Activated CD4-positive, alpha-beta T cell treated with anti-CD3 and anti-CD28 coated beads, Interleukin-2, amount 10 ng/mL, durations not matched to agents 24 days and 14 days (primary cell): ENCODE measurements around the gene KPTN. TPM values are rescaled to one million over a fixed set of nuclear protein-coding genes. Genes with fewer than 3 reads are reported as not detected.

Experiments used
- DNase-seq: peaks from one replicate; pipeline ENCODE4 v3.0.0; 2022
- H3K27ac Mint-ChIP-seq: one replicate; pipeline ENCODE4 v1.8.0; 2022; ENCODE audit warnings: mild to moderate bottlenecking, mixed read lengths
- H3K27me3 Mint-ChIP-seq: one replicate; pipeline ENCODE4 v1.8.0; 2022; ENCODE audit warnings: mixed read lengths
- H3K36me3 Mint-ChIP-seq: one replicate; pipeline ENCODE4 v1.8.0; 2022; ENCODE audit warnings: low read depth, mild to moderate bottlenecking, mixed read lengths
- H3K4me1 Mint-ChIP-seq: one replicate; pipeline ENCODE4 v1.8.0; 2021; ENCODE audit warnings: mixed read lengths
- H3K4me3 Mint-ChIP-seq: one replicate; pipeline ENCODE4 v1.8.0; 2022; ENCODE audit warnings: mild to moderate bottlenecking, moderate library complexity, mixed read lengths
- H3K9me3 Mint-ChIP-seq: one replicate; pipeline ENCODE4 v1.8.0; 2021; ENCODE audit warnings: mixed read lengths
- intact Hi-C: fragments of 100-400 bp; cut with micrococcal nuclease; formaldehyde crosslinking; loops from one replicate; pipeline ENCODE4 v1.15.1; 2023
- total RNA-seq: library from RNA; stranded (reverse); gene quantifications from 2 replicates; pipeline ENCODE4 v1.2.3, GENCODE V29; 2022

KPTN gene
- total RNA-seq, 1 donor from 2014 or later = 12.2 TPM

DNA sequence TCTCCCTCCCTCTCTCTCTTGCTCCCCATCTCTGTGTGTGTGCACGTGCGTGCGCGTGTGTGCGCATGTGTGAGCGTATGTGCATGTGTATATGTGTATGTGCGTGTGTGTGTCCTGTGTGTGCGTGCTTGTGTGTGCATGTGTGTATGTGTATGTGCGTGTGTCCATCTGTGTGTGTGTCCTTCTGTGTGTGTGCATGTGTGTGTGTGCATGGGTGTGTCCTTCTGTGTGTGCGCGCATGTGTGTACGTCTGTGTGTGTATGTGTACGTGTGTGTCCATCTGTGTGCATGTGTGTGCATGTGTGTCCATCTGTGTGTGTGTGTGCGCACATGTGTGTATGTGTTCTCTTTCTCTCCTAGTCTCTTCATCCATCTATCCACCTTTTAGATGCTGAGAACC is 24.5 kb downstream of the KPTN start:
- Mint-ChIP-seq H3K4me1 (peaks cover 3% of the 10 kb centered on the region), H3K27ac (no peak overlapping the region), H3K9me3 (peaks cover 9% of the 10 kb centered on the region), H3K27me3 (peaks cover 22% of the 10 kb centered on the region), H3K36me3 (no peaks in the 10 kb centered on the region), H3K4me3 (no peak overlapping the region)
- DNase-seq = no peak
- intact Hi-C loops = no loop called here

DNA sequence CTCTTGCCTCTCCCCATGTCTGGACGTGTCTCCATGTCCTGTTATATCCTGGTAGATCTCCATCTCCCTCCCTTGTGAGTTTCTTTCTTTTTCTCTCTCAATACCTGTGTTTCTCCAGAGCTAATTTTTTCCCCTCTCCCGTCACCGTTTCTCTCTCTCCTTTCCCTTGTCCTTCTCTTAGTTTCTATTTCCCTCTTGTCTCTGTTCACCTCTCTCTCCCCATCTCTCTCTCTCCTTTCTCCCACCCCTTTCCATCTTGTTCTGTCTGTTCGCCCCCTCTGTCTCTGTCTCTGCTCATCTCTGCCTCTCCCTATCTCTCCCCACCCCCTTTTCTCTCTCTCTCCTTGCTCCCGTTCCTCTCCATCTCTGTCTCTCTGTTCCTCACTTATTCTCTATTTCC is 25.3 kb downstream of the KPTN start:
- Mint-ChIP-seq H3K27ac (no peak overlapping the region), H3K4me3 (no peak overlapping the region), H3K36me3 (no peaks in the 10 kb centered on the region), H3K4me1 (peaks cover 2% of the 10 kb centered on the region), H3K27me3 (peaks cover 26% of the 10 kb centered on the region), H3K9me3 (peaks cover 9% of the 10 kb centered on the region)
- intact Hi-C loops = no loop called here
- DNase-seq = no peak

DNA sequence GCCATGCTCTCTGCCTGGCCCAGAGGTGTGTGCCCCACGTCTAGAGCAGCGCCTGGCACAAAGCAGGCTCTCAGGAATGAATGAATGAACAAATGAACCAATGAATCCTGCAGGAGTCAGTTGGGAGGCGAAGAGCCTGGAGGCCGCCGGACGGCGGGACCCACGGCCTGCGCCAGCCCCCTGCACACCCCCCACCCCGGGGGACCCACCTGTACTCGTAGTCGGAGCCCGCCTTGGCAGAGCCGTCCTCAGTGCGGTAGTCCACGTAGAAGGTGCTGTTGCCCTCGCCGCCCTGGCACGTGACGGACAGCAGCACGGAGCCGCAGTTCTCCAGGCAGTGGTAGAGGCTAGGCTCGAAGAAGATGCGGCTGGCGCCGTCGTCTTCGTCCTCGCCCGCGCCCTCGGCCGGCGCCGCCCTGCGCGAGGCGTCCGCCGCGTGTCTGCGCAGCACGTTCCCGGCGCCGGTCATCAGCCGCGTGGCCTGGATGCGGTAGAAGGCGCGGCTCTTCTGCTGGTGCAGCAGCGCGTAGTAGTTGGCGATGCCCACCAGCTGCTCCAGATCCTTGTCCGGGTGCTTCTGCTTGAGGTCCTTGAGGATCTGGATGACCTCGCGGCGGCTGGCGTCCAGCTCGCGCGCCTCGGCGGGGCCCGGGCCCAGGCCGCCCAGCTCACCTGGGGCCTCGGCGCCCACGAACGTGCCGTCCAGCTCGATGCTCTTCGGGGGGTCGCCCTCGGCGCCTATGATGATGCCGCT is 27.1 kb downstream of the KPTN start:
- Mint-ChIP-seq H3K4me3 (no peak overlapping the region), H3K27ac (no peak overlapping the region), H3K27me3 (peaks cover 27% of the 10 kb centered on the region), H3K36me3 (no peaks in the 10 kb centered on the region), H3K4me1 (peaks cover 2% of the 10 kb centered on the region), H3K9me3 (peaks cover 9% of the 10 kb centered on the region)
- no peak for DNase-seq
- intact Hi-C loops = no loop called here

DNA sequence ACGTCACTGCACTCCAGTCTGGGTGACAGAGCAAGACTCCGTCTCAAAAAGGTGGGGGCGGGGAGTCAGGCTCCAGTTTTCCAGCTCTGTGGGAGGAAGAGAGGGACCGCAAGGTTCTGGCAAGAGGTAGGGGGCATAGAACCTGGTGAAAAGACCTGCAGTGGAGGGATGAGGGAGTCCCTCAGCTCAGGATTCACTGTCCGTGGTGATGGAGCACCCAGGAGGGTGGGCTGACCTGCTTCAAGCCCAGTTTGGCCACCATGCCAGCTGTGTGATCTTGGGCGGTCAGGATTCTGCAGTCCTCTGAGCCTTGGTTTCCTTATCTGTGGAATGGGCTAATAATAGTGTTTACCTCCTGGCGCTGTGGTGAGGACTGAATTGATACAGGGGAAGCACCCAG is 33.5 kb downstream of the KPTN start:
- H3K36me3 Mint-ChIP-seq = no peaks in the 10 kb centered on the region
- no peak for DNase-seq
- H3K4me1 Mint-ChIP-seq = peaks cover 19% of the 10 kb centered on the region
- H3K9me3 Mint-ChIP-seq = peaks cover 7% of the 10 kb centered on the region
- H3K4me3 Mint-ChIP-seq = no peak overlapping the region
- H3K27me3 Mint-ChIP-seq = peaks cover 60% of the 10 kb centered on the region
- intact Hi-C loops = no loop called here
- H3K27ac Mint-ChIP-seq = no peak overlapping the region

DNA sequence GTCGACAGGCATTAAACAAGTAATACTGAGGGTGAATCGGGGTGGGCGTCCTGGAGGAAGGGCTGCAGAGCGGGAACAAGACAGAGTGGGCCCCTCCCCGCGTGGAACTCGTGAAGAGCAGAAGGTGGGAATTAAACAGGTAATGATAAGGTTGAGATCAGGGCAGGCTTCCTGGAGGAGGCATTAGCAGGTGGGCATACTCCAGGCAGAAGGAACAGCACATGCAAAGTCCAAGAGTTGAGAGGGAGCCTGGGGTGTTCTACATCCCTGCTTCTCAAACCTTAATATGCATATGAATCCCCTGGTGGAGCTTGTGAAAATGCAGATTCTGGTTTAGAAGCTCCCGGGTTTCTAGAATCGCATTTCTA is 35.7 kb downstream of the KPTN start:
- Mint-ChIP-seq H3K27me3 (peaks cover 62% of the 10 kb centered on the region), H3K27ac (no peak overlapping the region), H3K36me3 (no peaks in the 10 kb centered on the region), H3K9me3 (peaks cover 5% of the 10 kb centered on the region), H3K4me1 (peaks cover 36% of the 10 kb centered on the region), H3K4me3 (no peak overlapping the region)
- no peak for DNase-seq
- intact Hi-C loops = no loop called here

DNA sequence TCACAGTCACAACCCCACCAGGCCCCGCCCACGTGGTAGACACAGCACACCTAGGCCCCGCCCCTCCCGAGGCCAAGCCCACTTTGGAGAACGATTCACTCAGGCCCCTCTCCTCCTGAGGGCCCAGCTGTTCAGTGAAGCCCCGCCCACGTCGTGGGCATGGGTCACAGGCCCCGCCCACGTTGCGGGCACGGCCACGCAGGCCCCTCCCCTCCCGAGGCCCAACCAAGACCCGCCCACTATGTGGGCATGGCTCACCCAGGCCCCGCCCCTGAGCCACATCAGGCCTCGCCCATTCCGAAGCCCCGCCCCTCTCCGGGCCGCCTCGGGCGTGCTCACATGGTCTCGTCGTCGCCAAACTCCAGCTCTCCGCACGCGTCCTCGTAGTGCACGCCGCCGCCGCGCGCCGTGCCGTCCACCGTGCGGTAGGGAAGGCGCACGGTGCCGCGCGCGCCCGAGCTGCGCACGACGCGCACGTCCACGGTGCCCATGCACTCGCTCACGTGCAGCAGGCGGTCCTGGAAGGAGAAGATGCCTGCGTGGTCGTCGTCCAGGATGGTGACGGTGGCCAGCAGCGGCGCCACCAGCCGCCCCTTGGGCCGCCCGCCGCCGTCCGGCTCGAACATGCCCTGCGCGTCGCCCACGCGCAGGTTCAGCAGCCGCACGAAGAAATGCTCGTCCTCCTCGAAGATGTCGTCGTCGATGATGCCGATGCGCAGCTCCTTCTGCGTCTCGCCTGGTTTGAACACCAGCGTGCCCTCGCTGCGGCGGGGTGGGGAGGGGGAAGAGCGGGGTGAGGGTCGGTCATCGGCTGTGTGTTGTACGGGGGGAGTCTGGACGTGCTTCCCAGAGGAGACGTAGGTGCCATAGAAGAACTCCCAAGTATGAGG is 36.3 kb downstream of the KPTN start:
- Mint-ChIP-seq H3K9me3 (peaks cover 5% of the 10 kb centered on the region), H3K36me3 (no peaks in the 10 kb centered on the region), H3K4me3 (peak overlapping the region; percentile 75), H3K4me1 (peaks cover 41% of the 10 kb centered on the region), H3K27me3 (peaks cover 68% of the 10 kb centered on the region), H3K27ac (peak overlapping the region; percentile 16)
- peak; percentile 92 for DNase-seq
- intact Hi-C loops = loop anchor here (1.0 kb wide), 1 partner anchor 19 kb away; no protein-coding TSS in a partner anchor

DNA sequence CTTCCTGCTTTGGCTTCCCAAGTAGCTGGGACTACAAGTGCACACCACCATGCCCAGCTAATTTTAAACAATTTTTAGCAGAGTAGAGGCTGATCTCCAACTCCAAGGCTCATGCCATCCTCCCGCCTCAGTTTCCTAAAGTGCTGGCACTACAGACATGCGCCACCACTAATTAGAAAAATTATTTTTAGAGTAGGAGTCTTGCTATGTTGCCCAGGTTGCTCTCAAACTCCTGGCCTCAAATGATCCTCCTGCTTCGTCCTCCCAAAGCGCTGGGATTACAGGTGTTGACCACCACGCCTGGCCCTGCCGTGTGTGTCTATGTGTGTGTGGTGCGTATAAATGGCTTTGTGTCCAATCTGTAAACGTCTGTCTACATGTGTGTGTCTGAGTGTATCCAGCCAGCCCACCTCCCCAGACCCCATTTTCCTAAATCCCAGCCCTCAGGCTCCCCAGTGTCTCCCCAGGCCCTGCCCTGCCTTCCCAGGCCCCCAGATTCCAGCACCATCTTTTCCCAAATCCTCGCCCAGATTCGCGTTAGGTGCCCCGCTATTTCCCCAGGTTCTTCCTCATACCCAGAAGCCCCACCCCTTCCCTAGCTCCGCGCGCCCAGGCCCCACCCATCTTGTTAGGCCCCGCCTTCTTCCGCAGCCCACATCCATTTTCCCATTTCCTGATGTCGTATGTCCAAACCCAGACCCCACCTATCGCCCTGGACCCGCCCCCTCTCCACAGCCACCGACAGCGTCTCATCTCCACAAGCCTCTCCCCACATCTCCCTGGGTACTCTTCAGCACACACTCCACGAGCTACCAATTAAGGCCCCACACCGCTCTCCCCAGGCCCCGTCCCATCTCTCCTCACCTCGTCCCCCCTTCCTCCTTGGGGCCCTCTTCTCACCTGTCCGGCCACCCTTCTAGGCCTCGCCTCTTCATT is 37.2 kb downstream of the KPTN start:
- Mint-ChIP-seq H3K27me3 (peaks cover 72% of the 10 kb centered on the region), H3K4me1 (peaks cover 41% of the 10 kb centered on the region), H3K36me3 (no peaks in the 10 kb centered on the region), H3K27ac (peak overlapping the region; percentile 35), H3K4me3 (peak overlapping the region; percentile 75), H3K9me3 (peaks cover 5% of the 10 kb centered on the region)
- intact Hi-C loops = loop anchor here (1.0 kb wide), 1 partner anchor 19 kb away; no protein-coding TSS in a partner anchor
- peak; percentile 82 for DNase-seq

DNA sequence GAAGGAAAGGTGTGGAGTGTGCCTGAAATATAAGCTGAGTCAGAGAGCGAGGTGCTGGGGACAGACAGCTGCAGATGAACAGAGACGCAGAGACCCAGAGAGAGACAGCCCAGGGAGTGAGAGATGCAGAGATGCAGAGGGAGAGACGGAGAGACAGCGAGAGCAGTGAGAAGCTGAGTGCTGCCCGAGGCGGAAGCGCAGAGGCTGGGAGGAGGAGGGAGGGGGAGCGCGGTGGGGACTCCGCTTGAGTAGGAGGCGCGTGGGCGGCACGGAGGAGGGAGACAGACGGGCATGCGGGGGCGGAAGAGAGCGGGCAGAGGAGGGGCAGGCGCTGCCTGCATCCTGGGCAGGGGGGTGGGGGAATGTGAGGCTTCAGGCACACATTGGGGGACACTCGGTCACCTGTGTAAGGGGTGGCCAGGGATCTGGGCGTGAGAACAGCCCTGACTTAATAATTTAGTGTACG is 38.0 kb downstream of the KPTN start:
- H3K4me3 Mint-ChIP-seq = peak overlapping the region; percentile 70
- intact Hi-C loops = no loop called here

DNA sequence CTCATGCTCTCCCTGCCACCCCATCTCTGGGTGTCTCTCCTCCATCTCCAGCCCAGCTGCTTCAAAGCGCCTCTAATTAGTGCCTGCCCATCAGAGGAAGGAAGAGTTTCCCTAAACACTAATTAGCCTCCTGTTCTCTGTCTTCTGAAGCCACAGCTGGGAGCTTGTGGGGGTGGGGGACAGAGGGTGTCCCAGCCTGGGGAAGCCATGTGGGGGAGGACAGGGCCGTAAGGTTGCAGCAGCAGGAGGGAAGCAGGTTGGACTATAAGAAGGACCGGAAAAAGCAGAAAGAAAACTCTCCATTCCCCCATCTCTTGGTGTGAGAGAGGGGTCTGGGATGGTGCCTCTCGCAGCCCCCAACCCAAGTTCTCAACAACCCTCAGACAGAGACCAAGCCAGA is 38.5 kb downstream of the KPTN start:
- DNase-seq = no peak
- Mint-ChIP-seq H3K4me3 (peak overlapping the region; percentile 70), H3K27ac (peak overlapping the region; percentile 27), H3K4me1 (peaks cover 41% of the 10 kb centered on the region), H3K27me3 (peaks cover 72% of the 10 kb centered on the region), H3K9me3 (peaks cover 5% of the 10 kb centered on the region), H3K36me3 (no peaks in the 10 kb centered on the region)
- intact Hi-C loops = no loop called here

More for the DNA sequence above, 38.0 kb downstream of the KPTN start:
- Mint-ChIP-seq H3K4me1 (peaks cover 41% of the 10 kb centered on the region), H3K27me3 (peaks cover 73% of the 10 kb centered on the region), H3K36me3 (no peaks in the 10 kb centered on the region), H3K9me3 (peaks cover 5% of the 10 kb centered on the region), H3K27ac (peak overlapping the region; percentile 27)
- DNase-seq = peak; percentile 90

DNA sequence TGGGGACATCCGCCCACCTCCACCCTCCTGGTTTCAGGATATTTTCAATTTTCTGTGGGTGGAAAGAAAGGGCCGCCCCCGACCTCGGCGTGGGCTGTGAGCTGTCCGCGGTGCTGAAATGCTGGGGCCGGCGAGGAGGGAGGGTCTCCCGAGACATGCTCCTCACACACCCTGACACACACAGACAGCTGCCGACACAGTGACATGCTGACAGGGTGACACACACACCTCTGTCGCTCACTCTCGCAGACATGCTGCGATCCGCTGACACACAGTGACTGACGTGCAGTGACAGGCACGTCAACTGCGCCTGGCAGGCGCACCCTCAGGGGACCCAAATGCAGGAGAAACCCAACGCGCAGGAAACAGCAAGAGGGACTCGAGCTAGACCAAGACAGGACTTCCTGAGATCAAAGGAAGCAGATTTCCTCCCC is 39.6 kb downstream of the KPTN start:
- Mint-ChIP-seq H3K36me3 (no peaks in the 10 kb centered on the region), H3K27me3 (peaks cover 66% of the 10 kb centered on the region), H3K9me3 (peaks cover 5% of the 10 kb centered on the region), H3K4me3 (peak overlapping the region; percentile 22), H3K4me1 (peaks cover 39% of the 10 kb centered on the region), H3K27ac (peak overlapping the region; percentile 43)
- intact Hi-C loops = no loop called here
- peak; percentile 85 for DNase-seq

DNA sequence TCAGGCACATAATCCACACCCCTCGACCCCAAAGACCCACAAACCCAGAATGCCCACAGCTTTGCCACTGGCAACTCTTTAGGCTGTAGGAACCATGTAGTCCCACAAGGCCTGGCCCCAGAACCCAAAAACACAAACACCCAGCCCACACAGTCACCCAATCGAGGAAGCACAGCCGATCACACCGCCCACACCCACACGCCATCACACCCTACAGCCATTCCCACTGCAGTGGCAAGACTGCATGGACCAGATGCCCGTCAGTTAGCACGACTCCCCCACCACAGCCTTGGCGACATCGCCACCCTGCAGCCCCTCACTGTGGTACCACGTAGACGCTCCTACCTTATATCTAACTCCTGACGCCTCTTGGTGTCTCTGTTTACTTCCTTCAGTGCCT is 40.7 kb downstream of the KPTN start:
- H3K9me3 Mint-ChIP-seq = peaks cover 5% of the 10 kb centered on the region
- H3K27me3 Mint-ChIP-seq = peaks cover 62% of the 10 kb centered on the region
- no peak overlapping the region for H3K4me3 Mint-ChIP-seq
- intact Hi-C loops = no loop called here
- H3K36me3 Mint-ChIP-seq = no peaks in the 10 kb centered on the region
- H3K27ac Mint-ChIP-seq = no peak overlapping the region
- no peak for DNase-seq
- H3K4me1 Mint-ChIP-seq = peaks cover 44% of the 10 kb centered on the region

DNA sequence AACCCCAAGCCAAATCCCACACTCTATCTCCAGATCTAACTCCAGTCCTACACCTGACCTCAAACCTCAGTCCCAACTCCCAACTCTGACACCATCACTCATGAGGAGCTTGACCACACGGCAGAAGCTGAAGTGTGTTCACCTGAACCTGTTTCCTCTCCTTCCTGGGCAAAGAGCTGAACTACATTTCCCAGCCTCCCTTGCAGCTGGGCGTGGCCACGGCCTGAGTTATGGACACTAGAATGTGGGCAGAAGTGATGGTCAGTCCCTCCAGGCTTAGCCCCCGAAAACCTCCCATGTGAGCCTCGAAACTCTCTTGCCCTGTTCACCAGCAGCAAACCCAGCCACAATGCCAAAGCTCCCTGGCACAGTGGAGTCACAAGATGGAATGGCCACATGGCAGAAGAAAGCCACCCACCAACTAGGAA is 45.2 kb downstream of the KPTN start:
- Mint-ChIP-seq H3K27ac (no peak overlapping the region), H3K4me3 (no peak overlapping the region), H3K4me1 (peaks cover 34% of the 10 kb centered on the region), H3K27me3 (peaks cover 40% of the 10 kb centered on the region), H3K36me3 (no peaks in the 10 kb centered on the region), H3K9me3 (no peaks in the 10 kb centered on the region)
- no peak for DNase-seq
- intact Hi-C loops = no loop called here

DNA sequence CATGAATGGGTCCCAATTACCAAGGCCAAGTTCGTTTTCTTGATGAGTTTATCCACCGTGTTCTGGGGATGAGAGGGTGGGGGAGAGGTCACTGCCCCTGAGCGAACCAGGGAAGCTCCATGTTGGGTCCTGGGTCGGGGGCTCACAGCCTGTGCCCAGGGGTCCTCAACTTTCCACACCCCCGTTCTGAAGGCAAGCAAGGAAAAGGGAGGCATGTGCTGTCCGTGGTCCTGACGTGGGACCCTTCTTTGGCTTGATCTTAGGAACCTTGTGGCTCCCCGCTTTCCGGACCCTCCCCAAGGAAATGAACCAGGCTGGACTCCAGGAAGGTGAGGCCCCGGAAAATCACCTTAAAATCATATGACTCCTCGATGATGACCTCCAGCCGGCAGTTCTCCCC is 46.5 kb downstream of the KPTN start:
- no peak overlapping the region for H3K27ac Mint-ChIP-seq

More for the DNA sequence above, 46.5 kb downstream of the KPTN start:
- Mint-ChIP-seq H3K27me3 (peaks cover 29% of the 10 kb centered on the region), H3K9me3 (no peaks in the 10 kb centered on the region), H3K36me3 (no peaks in the 10 kb centered on the region), H3K4me1 (peaks cover 30% of the 10 kb centered on the region), H3K4me3 (no peak overlapping the region)
- intact Hi-C loops = loop anchor here (2.0 kb wide), 2 partner anchors 45 to 173 kb away; no protein-coding TSS in a partner anchor
- DNase-seq = no peak
